GM18861 (cell line): ENCODE measurements around the gene IL17A.
A peak's percentile ranks its signal among the peaks of the same experiment; 100 is the strongest.
"Not testable (repeated sequence)": the region's sequence is repeated elsewhere in the genome, so short reads cannot be mapped to it uniquely, and the experiment has no call there.

Source experiments
- ATAC-seq: cut with Tn5 transposase; IDR thresholded peaks from one replicate; pipeline ENCODE4 v1.9.1; 2021; ENCODE audit not compliant: unreplicated experiment

IL17A gene

GRCh38 chr6:52162940-52163908 is 23.0 kb upstream of the IL17A start:
- peak; percentile 67 for ATAC-seq

- no peak for ATAC-seq
Measured at GRCh38 chr6:52164319-52165094, 21.7 kb upstream of the IL17A start.

DNA sequence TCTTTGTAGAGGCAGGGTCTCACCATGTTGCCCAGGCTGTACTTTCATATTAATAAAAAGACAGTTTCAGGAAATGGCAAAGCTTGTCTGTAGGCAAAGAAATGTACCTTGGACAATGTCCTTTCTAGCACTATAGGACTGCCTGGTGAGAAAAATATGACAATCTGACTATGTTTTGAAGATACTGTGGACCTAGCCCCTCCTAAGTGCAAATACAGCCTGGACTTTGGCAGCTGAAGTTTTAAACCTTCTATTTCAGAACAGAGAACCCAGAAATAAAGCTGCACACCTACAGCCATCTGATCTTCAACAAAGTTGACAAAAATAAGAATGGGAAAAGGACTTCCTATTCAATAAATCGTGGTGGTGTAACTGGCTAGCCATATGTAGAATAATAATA is 18.9 kb upstream of the IL17A start:
- no peak for ATAC-seq

- ATAC-seq, result not testable (repeated sequence)
Measured at GRCh38 chr6:52168351-52168750, 17.8 kb upstream of the IL17A start.

- no peak for ATAC-seq
Measured at GRCh38 chr6:52174118-52174517, 12.1 kb upstream of the IL17A start.

GRCh38 chr6:52176550-52176949 is 9.6 kb upstream of the IL17A start:
- ATAC-seq, result peak; percentile 46

GRCh38 chr6:52177961-52178360 is 8.2 kb upstream of the IL17A start:
- no peak for ATAC-seq

DNA sequence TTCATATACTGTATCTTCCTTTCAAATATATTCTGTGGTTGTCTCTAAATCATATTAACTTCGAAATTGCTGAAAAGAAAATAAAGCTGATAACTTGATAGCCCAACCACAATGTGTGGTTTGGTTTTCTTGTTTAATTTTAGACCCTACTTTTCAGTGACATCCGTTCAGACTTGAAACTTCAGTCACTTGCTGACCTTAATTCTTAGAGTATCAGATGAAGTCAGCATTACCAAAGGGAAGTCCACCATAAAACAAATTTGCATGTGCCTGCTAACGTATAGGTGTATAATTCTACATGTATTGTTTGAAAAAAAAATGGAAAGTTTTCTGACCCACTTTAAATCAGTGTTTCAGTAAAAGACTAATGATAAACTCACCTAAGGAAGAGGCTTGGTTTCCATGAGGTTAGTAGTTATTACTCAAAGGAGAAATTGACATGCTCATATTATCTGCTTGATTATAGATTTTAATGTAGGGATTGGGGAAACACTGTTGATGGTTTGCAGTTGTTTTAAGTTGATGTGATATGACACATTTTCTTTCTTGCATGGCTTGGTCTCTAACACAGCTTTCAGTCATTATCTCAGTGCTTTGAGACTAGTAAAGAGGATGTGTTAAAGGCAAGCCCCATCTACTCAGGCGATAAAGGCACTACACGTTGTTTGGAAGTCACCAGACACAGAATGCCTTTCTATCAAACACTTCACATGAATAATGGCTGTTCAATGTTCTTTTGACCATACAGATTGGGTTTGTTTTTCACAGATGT is 5.2 kb upstream of the IL17A start:
- peak; percentile 86 for ATAC-seq

- no peak for ATAC-seq
Measured at GRCh38 chr6:52183131-52183713, 3.0 kb upstream of the IL17A start.

GRCh38 chr6:52186480-52186879 is 305 bp downstream of the IL17A start:
- peak; percentile 86 for ATAC-seq

- no peak for ATAC-seq
Measured at GRCh38 chr6:52187098-52187497, 923 bp downstream of the IL17A start.

GRCh38 chr6:52189974-52190373 is 3.8 kb downstream of the IL17A start:
- no peak for ATAC-seq

DNA sequence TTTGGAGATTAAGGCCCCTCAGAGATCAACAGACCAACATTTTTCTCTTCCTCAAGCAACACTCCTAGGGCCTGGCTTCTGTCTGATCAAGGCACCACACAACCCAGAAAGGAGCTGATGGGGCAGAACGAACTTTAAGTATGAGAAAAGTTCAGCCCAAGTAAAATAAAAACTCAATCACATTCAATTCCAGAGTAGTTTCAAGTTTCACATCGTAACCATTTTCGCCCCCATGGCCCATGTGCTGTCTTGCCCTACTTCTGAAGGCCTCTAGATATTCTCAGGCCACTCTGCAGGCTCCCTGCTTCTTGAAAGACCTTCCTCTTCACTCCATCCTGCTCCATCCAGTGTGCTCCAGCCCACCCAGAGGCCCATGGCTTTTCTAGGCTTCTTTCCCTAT is 4.2 kb downstream of the IL17A start:
- ATAC-seq, result no peak

- ATAC-seq, result no peak
Measured at GRCh38 chr6:52191824-52192223, 5.6 kb downstream of the IL17A start.

DNA sequence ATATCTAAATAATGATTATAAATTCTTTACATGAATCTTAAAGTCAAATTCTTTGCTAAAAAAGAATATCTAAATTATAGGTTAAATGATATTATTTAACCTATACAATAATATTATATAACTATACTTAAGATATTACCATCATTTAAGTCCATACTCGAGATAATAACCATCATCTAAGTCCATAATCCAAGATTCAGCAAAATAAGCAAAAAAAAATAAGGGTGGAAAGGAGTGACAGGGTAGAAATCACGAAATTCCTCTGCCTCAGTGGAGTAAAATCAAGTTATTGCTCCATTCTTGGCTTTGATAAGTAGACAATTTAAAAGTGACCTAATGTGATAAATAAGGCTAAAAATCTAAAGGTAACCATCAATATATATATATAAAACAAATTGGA is 9.7 kb downstream of the IL17A start:
- ATAC-seq, result no peak

- ATAC-seq, result not testable (repeated sequence)
Measured at GRCh38 chr6:52200088-52200487, 13.9 kb downstream of the IL17A start.

GRCh38 chr6:52201046-52201445 is 14.9 kb downstream of the IL17A start:
- no peak for ATAC-seq

- no peak for ATAC-seq
Measured at GRCh38 chr6:52201493-52201892, 15.3 kb downstream of the IL17A start.

GRCh38 chr6:52207066-52207465 is 20.9 kb downstream of the IL17A start:
- no peak for ATAC-seq

DNA sequence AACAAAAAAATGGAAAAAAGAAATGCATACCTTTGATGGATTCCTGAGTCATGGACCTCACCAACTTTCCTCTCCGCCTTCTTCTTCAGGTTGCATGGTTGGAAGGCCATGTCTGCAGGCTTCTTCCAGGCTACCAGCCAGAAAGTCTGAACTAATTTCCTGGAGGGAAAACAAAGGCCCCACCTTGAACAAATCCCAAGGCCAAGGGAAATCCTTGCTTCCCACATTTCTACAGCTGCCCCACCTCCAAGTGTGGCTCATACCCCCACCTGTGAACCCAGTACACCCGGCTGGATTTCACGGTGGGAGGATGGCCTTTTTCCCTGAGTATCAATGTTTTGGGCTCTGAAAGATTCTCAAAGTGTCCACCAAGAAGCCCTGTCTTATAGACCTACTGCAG is 22.4 kb downstream of the IL17A start:
- no peak for ATAC-seq

- ATAC-seq, result peak; percentile 13
Measured at GRCh38 chr6:52209770-52210169, 23.6 kb downstream of the IL17A start.
